HFF-Myc (cell line): Measurements from ENCODE around the gene SPATA16.

Source experiments
- DNase-seq: peaks from one replicate; pipeline ENCODE4 v3.0.0-alpha.2; 2011; ENCODE audit warnings: low read depth; ENCODE audit errors: extremely low read depth
- H3K4me3 ChIP-seq: replicated peaks from 2 replicates; pipeline ENCODE4 v1.5.1; 2011; ENCODE audit warnings: low read depth, mild to moderate bottlenecking, control low read depth, low read length
- TF ChIP-seq, protein P1 (sequence below): IDR thresholded peaks from 2 replicates; pipeline ENCODE4 v1.5.1; 2012; ENCODE audit warnings: mild to moderate bottlenecking, low read depth, low read length, control low read depth; ENCODE audit errors: missing control alignments

Gene SPATA16

GRCh38 chr3:173135059-173135458 lies 6.0 kb downstream of the SPATA16 start:
- no peak for DNase-seq
- no peak overlapping the region for H3K4me3 ChIP-seq

GRCh38 chr3:173128633-173129032 lies 12.4 kb downstream of the SPATA16 start:
- no peak for DNase-seq
- no peak overlapping the region for H3K4me3 ChIP-seq
- TF ChIP-seq, protein P1, sequence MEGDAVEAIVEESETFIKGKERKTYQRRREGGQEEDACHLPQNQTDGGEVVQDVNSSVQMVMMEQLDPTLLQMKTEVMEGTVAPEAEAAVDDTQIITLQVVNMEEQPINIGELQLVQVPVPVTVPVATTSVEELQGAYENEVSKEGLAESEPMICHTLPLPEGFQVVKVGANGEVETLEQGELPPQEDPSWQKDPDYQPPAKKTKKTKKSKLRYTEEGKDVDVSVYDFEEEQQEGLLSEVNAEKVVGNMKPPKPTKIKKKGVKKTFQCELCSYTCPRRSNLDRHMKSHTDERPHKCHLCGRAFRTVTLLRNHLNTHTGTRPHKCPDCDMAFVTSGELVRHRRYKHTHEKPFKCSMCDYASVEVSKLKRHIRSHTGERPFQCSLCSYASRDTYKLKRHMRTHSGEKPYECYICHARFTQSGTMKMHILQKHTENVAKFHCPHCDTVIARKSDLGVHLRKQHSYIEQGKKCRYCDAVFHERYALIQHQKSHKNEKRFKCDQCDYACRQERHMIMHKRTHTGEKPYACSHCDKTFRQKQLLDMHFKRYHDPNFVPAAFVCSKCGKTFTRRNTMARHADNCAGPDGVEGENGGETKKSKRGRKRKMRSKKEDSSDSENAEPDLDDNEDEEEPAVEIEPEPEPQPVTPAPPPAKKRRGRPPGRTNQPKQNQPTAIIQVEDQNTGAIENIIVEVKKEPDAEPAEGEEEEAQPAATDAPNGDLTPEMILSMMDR = no peak

More at GRCh38 chr3:173135059-173135458, 6.0 kb downstream of the SPATA16 start:
- TF ChIP-seq, protein P1 = no peak

DNA sequence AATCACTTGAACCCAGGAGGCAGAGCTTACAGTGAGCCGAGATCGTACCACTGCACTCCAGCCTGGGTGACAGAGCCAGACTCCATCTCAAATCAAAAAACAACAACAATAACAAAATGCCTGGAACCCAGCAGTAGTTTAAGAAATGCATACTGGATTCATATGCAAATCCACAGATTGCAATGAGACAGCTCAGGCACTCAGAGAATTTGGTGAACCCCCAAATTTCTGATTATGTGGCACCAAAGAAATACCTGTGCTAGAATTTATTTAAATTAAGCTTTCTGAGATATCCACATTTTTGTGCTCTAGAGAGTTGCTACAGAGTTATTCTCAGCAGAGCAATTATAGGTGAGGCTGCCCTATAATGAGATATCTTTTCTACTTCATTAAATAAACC lies 29.7 kb downstream of the SPATA16 start:
- no peak overlapping the region for H3K4me3 ChIP-seq
- no peak for DNase-seq
- TF ChIP-seq, protein P1 = no peak

DNA sequence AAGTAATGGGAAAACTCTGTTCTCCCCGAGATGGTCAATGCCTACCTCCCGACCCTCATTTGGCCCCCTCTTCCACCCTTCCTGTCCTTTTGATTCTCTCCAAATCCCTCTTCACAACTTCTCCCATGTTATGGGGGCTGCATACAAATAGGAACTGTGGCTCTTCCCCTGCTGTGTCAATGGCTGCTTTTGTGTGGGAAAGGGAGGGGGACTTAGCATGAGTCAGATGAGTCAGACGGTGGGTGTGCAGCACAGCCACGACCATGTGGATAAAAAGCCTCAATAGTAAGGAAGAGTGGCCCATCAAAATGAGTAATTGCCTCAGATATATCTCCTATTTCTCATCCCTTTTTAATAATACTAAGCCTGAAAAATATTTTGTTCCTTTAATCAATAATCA lies 31.9 kb downstream of the SPATA16 start:
- TF ChIP-seq, protein P1 = no peak
- H3K4me3 ChIP-seq = no peak overlapping the region

GRCh38 chr3:173103469-173103868 lies 37.6 kb downstream of the SPATA16 start:
- no peak overlapping the region for H3K4me3 ChIP-seq
- no peak for DNase-seq
- TF ChIP-seq, protein P1 = no peak

More for the DNA sequence above, 31.9 kb downstream of the SPATA16 start:
- no peak for DNase-seq

GRCh38 chr3:173098959-173099358 lies 42.1 kb downstream of the SPATA16 start:
- TF ChIP-seq, protein P1 = no peak
- no peak overlapping the region for H3K4me3 ChIP-seq
- DNase-seq = no peak

- no peak for DNase-seq
- TF ChIP-seq, protein P1 = no peak
- H3K4me3 ChIP-seq = no peak overlapping the region
These were observed 43.8 kb downstream of the SPATA16 start for GRCh38 chr3:173096994-173097785.
